A549 (cell line): ENCODE data around the gene FBLN7. TPM values are rescaled to one million over a fixed set of nuclear protein-coding genes. Genes with fewer than 3 reads are reported as not detected.

Source experiments
- ATAC-seq, 2 experiments: fragments of 200-7000 bp in 1 of 2; fragments of >200 bp in 1 of 2; cut with Nextera tagmentation in 1 of 2; cut with Tn5 transposase in 1 of 2; 3 replicates each; pipeline versions ENCODE4 v1.8.0 to v1.9.1; 2018 to 2020; ENCODE audit warnings: mild to moderate bottlenecking in 1 of 2, moderate library complexity in 1 of 2
- CTCF ChIA-PET: fragments of 300-600 bp; sonication (Branson Sonifier 250); formaldehyde crosslinking; extraction: SDS; loops from one replicate; lab custom pipeline; 2021; ENCODE audit warnings: antibody characterized with exemption, inconsistent platforms; lab: Yijun Ruan, JAX
- POLR2A ChIA-PET: fragments of 350-600 bp; formaldehyde crosslinking; extraction: SDS; loops from one replicate; lab custom pipeline; 2021; ENCODE audit warnings: antibody characterized with exemption, inconsistent platforms; lab: Yijun Ruan, JAX
- DNase-seq, 2 experiments: peaks; one replicate each; pipeline versions ENCODE4 v3.0.0 to v3.0.0-alpha.2; 2011 to 2016; ENCODE audit warnings: low read depth in 1 of 2, low spot score in 1 of 2
- FAIRE-seq: peaks from 2 replicates; lab custom pipeline; 2011; peaks lifted over from hg19 to GRCh38; lab: Jason Lieb, UNC
- H3K27ac ChIP-seq, 2 experiments: fragments of >200 bp; sonication (Bioruptor Twin); formaldehyde crosslinking; 3 replicates each; pipeline ENCODE4 v1.5.1; 2016 to 2017
- H3K4me1 ChIP-seq: fragments of >200 bp; sonication (Bioruptor Twin); formaldehyde crosslinking; 3 replicates; pipeline ENCODE4 v1.6.1; 2016
- H3K4me2 ChIP-seq: fragments of >200 bp; sonication (Bioruptor Twin); formaldehyde crosslinking; 3 replicates; pipeline ENCODE4 v1.6.1; 2016
- H3K4me3 ChIP-seq: fragments of >200 bp; sonication (Bioruptor Twin); formaldehyde crosslinking; 3 replicates; pipeline ENCODE4 v1.5.1; 2016
- H3K9me3 ChIP-seq: fragments of >200 bp; sonication (Bioruptor Twin); formaldehyde crosslinking; 3 replicates; pipeline ENCODE4 v1.6.1; 2016
- ATOH8 ChIP-seq: fragments of 250-450 bp; sonication (Bioruptor Pico); IDR thresholded peaks from 2 replicates; pipeline ENCODE4 v1.5.0; 2020; ENCODE audit warnings: low read depth, mild to moderate bottlenecking, moderate library complexity
- BHLHE40 ChIP-seq: IDR thresholded peaks from 2 replicates; pipeline ENCODE4 v1.6.1; 2012; ENCODE audit warnings: low read depth, low read length, inconsistent platforms
- CHD2 ChIP-seq: fragments of 150-350 bp; IDR thresholded peaks from 2 replicates; pipeline ENCODE4 v1.6.1; 2014; ENCODE audit warnings: low read length; ENCODE audit not compliant: partially characterized antibody
- CHD4 ChIP-seq: fragments of 200-600 bp; sonication (generic); IDR thresholded peaks from 2 replicates; pipeline ENCODE4 v1.6.1; 2016; ENCODE audit warnings: antibody characterized with exemption, mild to moderate bottlenecking, borderline replicate concordance
- EHF ChIP-seq: fragments of 250-450 bp; sonication (Bioruptor Pico); IDR thresholded peaks from 2 replicates; pipeline ENCODE4 v1.5.0; 2020; ENCODE audit warnings: mild to moderate bottlenecking
- EP300 ChIP-seq, 2 experiments: fragments of >200 bp; sonication (Bioruptor Twin); formaldehyde crosslinking; IDR thresholded peaks; 2 replicates in 1 of 2; 3 replicates in 1 of 2; pipeline ENCODE4 v1.6.1; 2016 to 2017
- FOSB ChIP-seq: fragments of 250-450 bp; sonication (Bioruptor Pico); IDR thresholded peaks from 2 replicates; pipeline ENCODE4 v1.5.0; 2020; ENCODE audit warnings: mild to moderate bottlenecking, moderate library complexity
- HES2 ChIP-seq: fragments of >200 bp; sonication (Bioruptor Twin); formaldehyde crosslinking; IDR thresholded peaks from 2 replicates; pipeline ENCODE4 v1.6.1; 2016
- HOXA7 ChIP-seq: fragments of 250-450 bp; sonication (Bioruptor Pico); IDR thresholded peaks from 2 replicates; pipeline ENCODE4 v1.5.0; 2020; ENCODE audit warnings: mild to moderate bottlenecking, moderate library complexity
- HOXB13 ChIP-seq: fragments of 250-450 bp; sonication (Bioruptor Pico); IDR thresholded peaks from 2 replicates; pipeline ENCODE4 v1.5.0; 2020; ENCODE audit warnings: low read depth, mild to moderate bottlenecking, moderate library complexity
- HOXB5 ChIP-seq: fragments of 250-450 bp; sonication (Bioruptor Pico); IDR thresholded peaks from 2 replicates; pipeline ENCODE4 v1.5.0; 2020; ENCODE audit warnings: mild to moderate bottlenecking, moderate library complexity
- JUNB ChIP-seq: fragments of >200 bp; sonication (Bioruptor Twin); formaldehyde crosslinking; IDR thresholded peaks from 2 replicates; pipeline ENCODE4 v1.6.1; 2016
- MYC ChIP-seq: IDR thresholded peaks from 2 replicates; pipeline ENCODE4 v1.6.1; 2012; ENCODE audit warnings: mild to moderate bottlenecking, inconsistent platforms, low read length, improper control_type of control experiment, borderline replicate concordance
- NPAS2 ChIP-seq: fragments of 250-450 bp; sonication (Bioruptor Pico); IDR thresholded peaks from 2 replicates; pipeline ENCODE4 v1.8.0; 2022; ENCODE audit warnings: mild to moderate bottlenecking, moderate library complexity, borderline replicate concordance
- PBX3 ChIP-seq: IDR thresholded peaks from 2 replicates; pipeline ENCODE4 v1.6.1; 2012
- PHF8 ChIP-seq: fragments of 200-600 bp; sonication (generic); IDR thresholded peaks from 2 replicates; pipeline ENCODE4 v1.6.1; 2016; ENCODE audit warnings: low read depth, mild to moderate bottlenecking, antibody characterized with exemption, moderate library complexity, borderline replicate concordance
- RARB ChIP-seq: fragments of 250-450 bp; sonication (Bioruptor Pico); IDR thresholded peaks from 2 replicates; pipeline ENCODE4 v1.8.0; 2021; ENCODE audit warnings: mild to moderate bottlenecking, moderate library complexity
- USF2 ChIP-seq: fragments of 450-650 bp; IDR thresholded peaks from 2 replicates; pipeline ENCODE4 v1.6.1; 2014; ENCODE audit warnings: antibody characterized with exemption
- ZSCAN20 ChIP-seq: fragments of 250-450 bp; sonication (Bioruptor Pico); IDR thresholded peaks from 2 replicates; pipeline ENCODE4 v1.8.0; 2022; ENCODE audit warnings: mild to moderate bottlenecking, moderate library complexity
- WGBS: methylation state at CpG from one replicate; pipeline ENCODE4 v1.1.6; 2017; ENCODE audit errors: missing lambda C conversion rate; 5-methylcytosine and 5-hydroxymethylcytosine counted together
- polyA plus RNA-seq, 4 experiments: library from polyadenylated mRNA; depleted of rRNA in 3 of 4; stranded (reverse); fragments of >200 nt; fragmentation: RNase III in 1 of 4; extraction: RNeasy Plus Mini Kit Qiagen cat#74134 plus additional on column Dnase treatment in 1 of 4; gene quantifications; 2 replicates in 3 of 4; 3 replicates in 1 of 4; pipeline ENCODE4 v1.2.3, GENCODE V29; 2011 to 2017
- TF ChIP-seq, protein P1 (sequence below): IDR thresholded peaks from 2 replicates; pipeline ENCODE4 v1.6.1; 2012; ENCODE audit warnings: low read depth, borderline replicate concordance
- TF ChIP-seq, protein P2 (sequence below): fragments of >200 bp; sonication (Bioruptor Twin); formaldehyde crosslinking; IDR thresholded peaks from 3 replicates; pipeline ENCODE4 v1.5.1; 2016

Gene FBLN7
- polyA plus RNA-seq, 2 of the 4 experiments (the other 2 are of a cell fraction): 0.47 to 0.63 TPM

GRCh38 chr2:112162956-112163355 lies 24.8 kb downstream of the FBLN7 start (continued):
- TF ChIP-seq HES2 (no peak), EHF (no peak), HOXB13 (CRISPR knock-in tag) (no peak), CHD4 (no peak), PHF8 (no peak)

- Histone ChIP-seq H3K9me3 (no peaks in the 10 kb centered on the region), H3K4me2 (no peak overlapping the region), H3K4me1 (no peaks in the 10 kb centered on the region), H3K27ac (no peak overlapping the region), H3K4me3 (no peak overlapping the region)
- CTCF ChIA-PET: interaction anchor here (1.1 kb wide), 1 partner anchor 8 kb away, joined by 4 read pairs; no protein-coding TSS in a partner anchor
- FAIRE-seq: no peak
- no peak for DNase-seq
- TF ChIP-seq ATOH8 (CRISPR knock-in tag) (no peak), USF2 (no peak), BHLHE40 (no peak), ZSCAN20 (CRISPR knock-in tag) (no peak), FOSB (CRISPR knock-in tag) (no peak)
- TF ChIP-seq, protein P1, sequence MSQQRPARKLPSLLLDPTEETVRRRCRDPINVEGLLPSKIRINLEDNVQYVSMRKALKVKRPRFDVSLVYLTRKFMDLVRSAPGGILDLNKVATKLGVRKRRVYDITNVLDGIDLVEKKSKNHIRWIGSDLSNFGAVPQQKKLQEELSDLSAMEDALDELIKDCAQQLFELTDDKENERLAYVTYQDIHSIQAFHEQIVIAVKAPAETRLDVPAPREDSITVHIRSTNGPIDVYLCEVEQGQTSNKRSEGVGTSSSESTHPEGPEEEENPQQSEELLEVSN: no peak
- TF ChIP-seq, protein P2, sequence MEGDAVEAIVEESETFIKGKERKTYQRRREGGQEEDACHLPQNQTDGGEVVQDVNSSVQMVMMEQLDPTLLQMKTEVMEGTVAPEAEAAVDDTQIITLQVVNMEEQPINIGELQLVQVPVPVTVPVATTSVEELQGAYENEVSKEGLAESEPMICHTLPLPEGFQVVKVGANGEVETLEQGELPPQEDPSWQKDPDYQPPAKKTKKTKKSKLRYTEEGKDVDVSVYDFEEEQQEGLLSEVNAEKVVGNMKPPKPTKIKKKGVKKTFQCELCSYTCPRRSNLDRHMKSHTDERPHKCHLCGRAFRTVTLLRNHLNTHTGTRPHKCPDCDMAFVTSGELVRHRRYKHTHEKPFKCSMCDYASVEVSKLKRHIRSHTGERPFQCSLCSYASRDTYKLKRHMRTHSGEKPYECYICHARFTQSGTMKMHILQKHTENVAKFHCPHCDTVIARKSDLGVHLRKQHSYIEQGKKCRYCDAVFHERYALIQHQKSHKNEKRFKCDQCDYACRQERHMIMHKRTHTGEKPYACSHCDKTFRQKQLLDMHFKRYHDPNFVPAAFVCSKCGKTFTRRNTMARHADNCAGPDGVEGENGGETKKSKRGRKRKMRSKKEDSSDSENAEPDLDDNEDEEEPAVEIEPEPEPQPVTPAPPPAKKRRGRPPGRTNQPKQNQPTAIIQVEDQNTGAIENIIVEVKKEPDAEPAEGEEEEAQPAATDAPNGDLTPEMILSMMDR: no peak
- ATAC-seq: no peak
- WGBS: 51% methylated on average over 9 of the region's 9 CpGs
- POLR2A ChIA-PET: no interaction called here
These were observed 25.4 kb downstream of the FBLN7 start for GRCh38 chr2:112163541-112163981.

- FAIRE-seq (no peak), DNase-seq (no peak), ATAC-seq (no peak)
- WGBS: 85% methylated on average over 11 of the region's 11 CpGs
- Histone ChIP-seq H3K9me3 (no peaks in the 10 kb centered on the region), H3K4me1 (no peaks in the 10 kb centered on the region), H3K4me3 (no peak overlapping the region), H3K27ac (no peak overlapping the region), H3K4me2 (no peak overlapping the region)
- TF ChIP-seq HOXB5 (CRISPR knock-in tag) (no peak), HOXA7 (CRISPR knock-in tag) (no peak), PBX3 (no peak), MYC (no peak), JUNB (no peak), BHLHE40 (no peak), CHD2 (no peak), PHF8 (no peak), EP300 (IDR thresholded peaks at IDR 0.05) (no peak), NPAS2 (no peak), RARB (CRISPR knock-in tag) (no peak)
- CTCF ChIA-PET: no interaction called here
- POLR2A ChIA-PET: no interaction called here
These were observed 26.7 kb downstream of the FBLN7 start for GRCh38 chr2:112164876-112165275.
